HEK293T (cell line): ENCODE measurements around the gene MYDGF.

Experiments used
- BHLHE40 ChIP-seq: fragments of 450-650 bp; IDR thresholded peaks from 2 replicates; pipeline ENCODE4 v1.6.1; 2016; ENCODE audit warnings: mild to moderate bottlenecking, moderate library complexity, borderline replicate concordance
- ELF4 ChIP-seq: fragments of 450-650 bp; IDR thresholded peaks from 2 replicates; pipeline ENCODE4 v1.6.1; 2017; ENCODE audit warnings: antibody characterized with exemption
- HDGF ChIP-seq: fragments of 450-650 bp; IDR thresholded peaks from 2 replicates; pipeline ENCODE4 v1.6.1; 2017; ENCODE audit warnings: antibody characterized with exemption, borderline replicate concordance
- L3MBTL2 ChIP-seq: fragments of 450-650 bp; conservative IDR thresholded peaks from 2 replicates; pipeline ENCODE4 v1.6.1; 2016; ENCODE audit warnings: mild to moderate bottlenecking
- ZNF384 ChIP-seq: fragments of 450-650 bp; IDR thresholded peaks from 2 replicates; pipeline ENCODE4 v1.6.1; 2016
- TF ChIP-seq, protein P1 (sequence below): fragments of 450-650 bp; IDR thresholded peaks from 2 replicates; pipeline ENCODE4 v1.6.1; 2016

- TF ChIP-seq ELF4 (no peak), ZNF384 (no peak), L3MBTL2 (no peak), BHLHE40 (no peak), HDGF (no peak)
- TF ChIP-seq, protein P1, sequence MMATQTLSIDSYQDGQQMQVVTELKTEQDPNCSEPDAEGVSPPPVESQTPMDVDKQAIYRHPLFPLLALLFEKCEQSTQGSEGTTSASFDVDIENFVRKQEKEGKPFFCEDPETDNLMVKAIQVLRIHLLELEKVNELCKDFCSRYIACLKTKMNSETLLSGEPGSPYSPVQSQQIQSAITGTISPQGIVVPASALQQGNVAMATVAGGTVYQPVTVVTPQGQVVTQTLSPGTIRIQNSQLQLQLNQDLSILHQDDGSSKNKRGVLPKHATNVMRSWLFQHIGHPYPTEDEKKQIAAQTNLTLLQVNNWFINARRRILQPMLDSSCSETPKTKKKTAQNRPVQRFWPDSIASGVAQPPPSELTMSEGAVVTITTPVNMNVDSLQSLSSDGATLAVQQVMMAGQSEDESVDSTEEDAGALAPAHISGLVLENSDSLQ, result no peak
Measured at GRCh38 chr19:4664642-4665041, 5.5 kb downstream of the MYDGF start.
